SW480 (cell line): Measurements from ENCODE around the gene KRT6A.

Experiments used
- DNase-seq: peaks from one replicate; pipeline ENCODE4 v3.0.0-alpha.2; 2016; ENCODE audit warnings: low spot score

KRT6A gene

DNA sequence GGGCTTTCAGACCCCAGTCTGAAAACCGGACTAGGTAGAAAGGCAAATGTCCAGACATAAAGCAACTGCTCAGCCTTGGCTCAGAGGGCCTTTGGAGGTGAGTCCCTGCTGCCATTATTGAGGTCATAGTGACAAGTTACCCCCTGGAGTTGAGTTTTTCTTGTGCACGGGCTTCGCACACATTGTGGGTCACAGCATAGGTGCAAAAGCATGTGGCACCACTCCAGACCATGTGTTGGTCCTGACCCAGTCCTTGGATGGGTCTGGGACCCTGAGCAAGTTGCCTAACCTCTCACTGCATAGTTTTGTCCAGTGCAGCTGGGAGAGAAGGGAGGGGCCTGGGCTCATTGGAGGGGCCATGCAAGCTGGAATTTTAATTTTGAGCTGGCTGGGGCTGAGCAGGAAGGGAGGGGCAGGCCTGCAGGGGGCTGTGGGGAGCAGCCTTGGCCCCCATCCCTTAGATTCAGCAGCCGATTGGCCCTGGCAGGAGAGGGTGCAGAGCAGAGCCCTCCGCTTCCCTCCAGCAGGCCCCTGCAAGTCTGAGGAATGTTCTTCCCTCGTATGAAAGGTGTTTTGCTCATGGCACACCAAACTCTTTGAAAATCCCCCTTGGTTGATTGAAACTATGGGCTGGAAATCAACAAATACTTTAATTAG lies 31.3 kb upstream of the KRT6A start:
- no peak for DNase-seq

DNA sequence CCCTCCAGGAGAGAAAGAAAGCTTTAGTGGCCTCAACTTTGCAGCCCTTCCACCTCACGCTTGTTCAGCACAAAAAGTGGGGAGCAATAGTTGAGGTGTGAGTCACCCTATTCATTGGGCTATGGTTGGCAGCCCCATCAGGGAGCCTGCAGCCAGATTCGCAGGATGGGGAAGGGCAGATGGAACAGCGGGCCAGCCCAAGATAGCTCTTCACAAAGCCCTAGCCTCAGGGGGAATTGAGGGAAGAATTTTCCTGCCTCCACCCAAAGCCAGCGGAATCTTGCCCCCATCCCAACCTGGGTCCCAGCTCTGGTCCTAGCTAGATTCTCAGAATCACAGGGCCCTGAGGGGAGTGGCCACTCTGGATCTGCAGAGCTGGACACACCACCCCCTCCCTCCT lies 30.8 kb upstream of the KRT6A start:
- DNase-seq: no peak

DNA sequence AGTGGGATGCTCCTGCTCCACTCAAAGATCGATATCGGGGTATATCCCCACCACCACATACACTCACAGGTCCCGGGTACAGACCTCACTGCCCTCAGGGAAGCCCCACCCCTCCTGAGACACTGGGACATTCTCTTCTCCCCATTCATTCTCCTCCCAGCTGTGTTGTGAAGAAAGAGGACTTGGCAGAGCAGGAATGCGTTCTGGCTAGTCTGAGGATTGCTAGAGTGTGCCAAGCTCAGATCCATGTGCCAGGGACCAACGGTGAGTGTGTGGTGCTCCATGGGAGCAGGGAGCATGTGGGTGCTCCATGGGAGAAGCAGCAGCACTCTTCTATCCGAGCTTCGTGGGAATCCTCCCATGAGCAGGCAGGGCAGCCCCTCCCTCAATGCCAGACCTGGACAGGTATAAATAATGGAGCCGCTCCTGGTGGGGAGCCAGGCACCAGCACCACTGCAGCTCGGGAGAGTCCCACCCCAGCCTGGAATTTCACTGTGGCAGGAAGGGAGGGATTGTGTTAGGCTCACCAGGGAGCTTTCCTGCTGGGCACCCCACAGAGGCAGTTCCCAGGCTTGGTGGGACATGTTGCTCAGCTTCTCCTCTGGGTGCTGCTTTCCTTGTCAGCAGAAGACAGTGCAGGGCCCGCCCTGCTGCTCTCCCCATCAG lies 29.4 kb upstream of the KRT6A start:
- peak; percentile 92 for DNase-seq

DNA sequence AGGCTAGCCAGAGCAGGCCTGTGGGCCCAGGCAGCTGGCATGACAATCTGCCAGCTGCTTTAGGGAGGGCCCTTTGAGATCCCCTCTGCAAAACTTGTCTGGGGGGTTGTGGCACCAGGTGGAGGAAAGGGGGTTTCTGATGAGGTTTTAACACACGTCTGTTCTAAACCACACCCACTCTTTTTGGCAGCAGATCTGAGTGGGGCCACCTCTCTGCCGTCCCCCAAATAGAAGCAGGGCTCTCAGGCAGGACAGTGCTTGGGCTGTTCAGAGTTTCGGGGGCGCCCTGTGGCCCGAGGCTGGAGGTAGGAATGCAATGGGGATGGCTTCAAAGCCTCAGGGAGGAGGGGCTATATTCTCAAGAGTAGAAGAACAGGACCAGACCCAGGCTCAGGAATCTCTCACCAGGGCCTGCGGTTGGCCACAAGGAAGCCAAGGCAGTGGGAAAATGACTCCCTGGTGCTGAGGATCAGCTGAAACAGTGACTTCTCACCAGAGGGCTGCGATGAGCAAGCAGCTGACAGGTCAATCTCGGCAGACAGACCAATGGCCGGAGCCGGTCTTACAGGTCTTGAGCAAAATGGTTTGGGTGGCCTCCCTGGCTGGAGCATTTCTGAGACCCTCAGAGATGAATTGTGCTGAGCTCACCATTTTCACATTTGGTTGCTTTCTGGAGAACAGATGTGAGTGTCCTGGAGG lies 28.7 kb upstream of the KRT6A start:
- DNase-seq: peak; percentile 90

DNA sequence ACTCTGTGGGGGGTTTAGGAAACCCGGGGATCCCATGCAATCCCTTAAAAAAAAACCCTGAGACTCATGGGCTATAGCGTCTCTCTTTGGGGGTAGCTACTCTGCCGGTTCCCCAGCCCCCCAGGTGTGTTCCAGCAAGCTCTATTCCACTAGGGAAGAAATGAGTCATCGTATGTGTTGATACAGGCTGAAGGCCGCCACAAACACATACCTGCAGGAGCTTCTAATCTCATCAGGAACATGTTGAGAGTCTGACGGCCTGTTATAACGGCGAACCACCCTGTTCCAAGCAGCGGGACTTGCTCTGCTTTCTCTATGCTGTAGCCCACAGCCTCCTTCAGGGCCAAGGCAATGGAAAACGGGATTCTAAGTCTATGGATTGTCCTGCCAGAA lies 28.1 kb upstream of the KRT6A start:
- DNase-seq: peak; percentile 96

GRCh38 chr12:52519826-52520662 lies 27.0 kb upstream of the KRT6A start, which contains the start of gene KRT5:
TSS of gene KRT5 (minus strand) at chr12:52520394. CDS start at chr12:52520296, 98 bp downstream.
- DNase-seq: peak; percentile 89

DNA sequence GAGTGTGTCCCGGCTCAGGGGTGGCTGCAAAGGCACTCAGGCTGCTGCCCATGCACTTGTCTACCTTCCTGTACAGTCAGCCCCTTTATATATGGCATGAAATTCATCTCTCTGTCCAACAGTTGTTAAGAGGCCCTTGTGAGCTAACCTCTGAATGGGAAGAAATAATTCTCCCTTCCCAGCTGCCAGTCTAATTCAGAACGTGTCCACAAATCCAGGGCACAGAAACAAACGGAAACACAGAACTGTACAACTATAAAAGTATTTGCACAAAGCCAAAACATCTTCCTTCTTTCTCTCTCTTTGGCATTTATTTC lies 26.3 kb upstream of the KRT6A start:
- no peak for DNase-seq

DNA sequence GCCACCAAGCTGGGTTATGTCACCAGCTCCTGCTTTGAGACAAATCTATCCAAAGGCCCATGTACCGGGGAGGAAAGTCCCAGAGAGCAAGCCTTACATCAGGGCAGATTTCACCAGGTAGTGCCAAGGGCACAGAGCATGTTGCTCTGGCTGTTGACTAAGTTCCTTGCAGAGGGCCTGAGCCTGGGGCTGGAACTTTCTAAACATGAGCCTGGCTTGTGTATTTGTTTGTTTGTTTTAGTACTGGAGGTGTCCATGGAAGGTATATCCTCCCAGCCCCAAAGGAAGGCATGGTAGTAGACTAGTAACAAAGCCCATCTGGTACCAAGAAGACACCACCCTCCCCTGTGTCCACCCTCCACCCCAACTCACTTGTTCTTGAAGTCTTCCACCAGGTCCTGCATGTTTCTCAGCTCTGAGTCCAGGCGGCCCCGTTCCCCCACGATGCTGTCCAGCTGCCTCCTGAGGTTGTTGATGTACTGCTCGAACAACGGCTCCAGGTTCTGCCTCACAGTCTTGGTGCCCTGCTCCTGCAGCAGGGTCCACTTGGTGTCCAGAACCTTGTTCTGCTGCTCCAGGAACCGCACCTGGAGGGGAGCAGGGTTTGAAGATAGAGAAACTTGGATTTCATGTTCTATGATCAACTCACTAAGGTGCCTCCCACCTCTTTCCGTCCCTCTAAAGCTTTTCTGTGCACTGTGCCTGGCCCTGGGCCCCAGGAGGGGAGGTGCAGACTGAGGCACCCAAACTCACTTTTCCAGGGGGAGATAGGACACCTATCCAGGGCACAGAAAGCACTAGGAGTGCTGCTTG lies 25.7 kb upstream of the KRT6A start:
- DNase-seq: no peak

GRCh38 chr12:52517888-52518287 lies 24.8 kb upstream of the KRT6A start:
- DNase-seq: no peak

- DNase-seq: no peak
These were observed 24.2 kb upstream of the KRT6A start for GRCh38 chr12:52517005-52517835.

GRCh38 chr12:52515927-52516831 lies 23.1 kb upstream of the KRT6A start:
- DNase-seq: peak; percentile 60

GRCh38 chr12:52515319-52515646 lies 22.2 kb upstream of the KRT6A start:
- no peak for DNase-seq

DNA sequence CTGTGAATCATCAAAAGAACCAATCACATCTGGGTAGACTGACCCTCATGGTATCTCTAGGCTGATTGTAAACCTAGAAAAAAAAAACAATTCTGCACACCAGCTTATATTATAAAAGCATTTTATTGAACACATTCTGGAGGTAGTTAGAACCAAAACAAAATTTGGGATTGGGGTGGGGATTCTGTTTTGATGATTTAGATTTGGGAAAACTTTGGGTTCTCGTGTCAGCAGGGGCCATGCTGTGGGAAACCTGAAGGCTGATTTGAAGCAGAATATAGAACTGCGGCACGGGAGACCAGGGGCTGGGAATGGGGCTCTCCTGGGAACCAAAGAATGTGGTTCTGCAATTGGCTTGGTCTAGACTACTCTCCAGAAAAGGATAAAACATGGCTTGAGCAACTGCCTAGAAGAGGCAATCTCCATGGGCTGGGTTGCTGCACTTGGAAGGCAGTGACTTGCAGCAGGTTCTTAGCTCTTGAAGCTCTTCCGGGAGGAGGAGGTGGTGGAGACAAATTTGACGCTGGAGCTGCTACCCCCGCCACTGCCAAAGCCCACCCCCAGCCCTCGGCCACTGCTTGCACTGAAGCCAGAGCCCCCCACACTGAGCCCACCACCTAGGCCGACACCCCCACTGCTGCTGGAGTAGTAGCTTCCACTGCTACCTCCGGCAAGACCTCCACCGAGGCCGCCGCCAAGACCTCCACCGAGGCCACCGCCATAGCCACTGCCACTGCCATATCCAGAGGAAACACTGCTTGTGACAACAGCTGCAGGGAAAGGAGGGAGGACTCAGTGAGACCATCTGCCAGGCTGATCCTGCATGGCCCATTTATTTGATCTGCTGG lies 21.6 kb upstream of the KRT6A start:
- no peak for DNase-seq

GRCh38 chr12:52513736-52514135 lies 20.7 kb upstream of the KRT6A start:
- peak; percentile 28 for DNase-seq

GRCh38 chr12:52508211-52508610 lies 15.2 kb upstream of the KRT6A start:
- no peak for DNase-seq

DNA sequence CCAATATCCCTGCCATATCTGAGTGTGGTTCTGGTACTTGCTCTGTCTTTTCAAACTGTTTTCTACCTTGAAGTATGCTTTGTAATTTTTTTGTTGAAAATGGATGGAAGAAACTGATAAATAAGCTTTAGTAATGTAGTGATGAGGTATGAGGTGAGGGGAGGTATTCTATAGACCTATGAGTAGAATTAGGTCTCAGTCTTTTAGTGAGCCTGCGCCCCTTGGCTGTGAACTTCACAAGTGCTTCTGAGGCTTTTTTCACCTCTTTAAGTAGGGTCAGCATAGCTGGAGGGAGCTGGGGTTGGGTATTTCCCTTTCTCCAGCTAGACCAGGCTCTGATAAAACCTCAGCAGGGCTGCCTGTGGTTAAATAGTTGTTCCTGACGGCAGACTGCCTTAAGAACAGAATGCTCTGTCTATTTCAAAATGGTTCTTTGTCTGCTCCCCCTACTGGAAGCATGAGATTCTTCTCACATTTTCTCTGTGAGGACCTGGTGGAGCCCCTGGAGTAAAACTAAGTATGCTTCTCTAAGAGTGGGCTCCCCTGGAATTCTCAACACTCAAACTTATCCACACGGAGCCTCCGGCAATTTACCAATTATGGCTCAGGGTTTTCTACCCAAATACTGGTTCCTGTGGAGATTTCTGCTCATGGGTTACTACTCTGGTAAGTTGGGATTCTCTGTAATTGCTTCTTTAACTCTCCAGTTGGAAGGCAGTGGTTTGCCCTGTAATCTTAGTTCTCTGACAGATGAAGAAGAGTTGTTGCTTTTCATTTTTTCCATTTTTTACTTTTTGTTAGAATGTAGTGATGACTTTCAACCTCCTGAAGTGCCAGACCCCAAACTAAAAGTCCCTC lies 14.0 kb upstream of the KRT6A start:
- peak; percentile 84 for DNase-seq

- no peak for DNase-seq
These were observed 9.8 kb upstream of the KRT6A start for GRCh38 chr12:52502877-52503276.

- no peak for DNase-seq
These were observed 8.4 kb upstream of the KRT6A start for GRCh38 chr12:52501490-52501889.
